Omental fat pad (tissue), 4 donors: ENCODE results near the gene LAPTM4A. TPM values are rescaled to one million over a fixed set of nuclear protein-coding genes. Genes with fewer than 3 reads are reported as not detected.

ENCODE experiments used
- ATAC-seq: fragments of 150-250 bp; one replicate; pipeline ENCODE4 v1.9.1; 2016; ENCODE audit warnings: mild to moderate bottlenecking, moderate library complexity; ENCODE audit not compliant: low FRiP score
- DNase-seq: peaks from one replicate; pipeline ENCODE4 v3.0.0-alpha.2; 2019; ENCODE audit warnings: low spot score
- CTCF ChIP-seq, 3 donors: fragments of 450-650 bp; IDR thresholded peaks; one replicate each; pipeline ENCODE4 v1.5.1; 2016 to 2017; ENCODE audit warnings: antibody characterized with exemption in 3 of 3, mild to moderate bottlenecking in 3 of 3, moderate library complexity in 2 of 3
- total RNA-seq, 4 donors: library from RNA; depleted of rRNA; stranded (reverse); fragments of >200 nt; gene quantifications; one replicate each; pipeline ENCODE4 v1.1.0, GENCODE V29; 2016

The LAPTM4A gene
- total RNA-seq, 4 donors from 2014 or later: 174 to 306 (median 225) TPM

GRCh38 chr2:20073460-20073859 is 22.0 kb upstream of the LAPTM4A start:
- ATAC-seq (no peak), DNase-seq (no peak)
- no peak for TF ChIP-seq CTCF (IDR thresholded peaks at IDR 0.05)

- DNase-seq: no peak
- no peak for ATAC-seq
- TF ChIP-seq CTCF (IDR thresholded peaks at IDR 0.05): no peak
Measured at GRCh38 chr2:20072436-20073158, 21.2 kb upstream of the LAPTM4A start.

- DNase-seq (no peak), ATAC-seq (peak; percentile 75)
- no peak for TF ChIP-seq CTCF (IDR thresholded peaks at IDR 0.05)
Measured at GRCh38 chr2:20071397-20072383, 20.3 kb upstream of the LAPTM4A start.

GRCh38 chr2:20069756-20070155 is 18.3 kb upstream of the LAPTM4A start:
- no peak for ATAC-seq
- no peak for TF ChIP-seq CTCF (IDR thresholded peaks at IDR 0.05)
- no peak for DNase-seq

GRCh38 chr2:20067992-20068584 is 16.7 kb upstream of the LAPTM4A start:
- peak; percentile 38 for ATAC-seq
- no peak for TF ChIP-seq CTCF (IDR thresholded peaks at IDR 0.05)
- no peak for DNase-seq

- DNase-seq (peak; percentile 69), ATAC-seq (peak; percentile 87)
- no peak for TF ChIP-seq CTCF (IDR thresholded peaks at IDR 0.05)
Measured at GRCh38 chr2:20065885-20066602, 14.6 kb upstream of the LAPTM4A start.
